K562 (cell line): ENCODE results near the gene KLHL14. TPM values are rescaled to one million over a fixed set of nuclear protein-coding genes. Genes with fewer than 3 reads are reported as not detected.
"Not testable (repeated sequence)": the region's sequence is repeated elsewhere in the genome, so short reads cannot be mapped to it uniquely, and the experiment has no call there.

Experiments used
- ATAC-seq: fragments of 200-7000 bp; cut with Tn5 transposase; 3 replicates; pipeline ENCODE4 v1.9.1; 2020; ENCODE audit warnings: moderate library complexity
- BruUV-seq: library from RNA; stranded (reverse); fragments of 400-500 nt; replicated peaks from 2 replicates; lab custom pipeline; 2021; lab: Mats Ljungman, UMichigan
- CTCF ChIA-PET: fragments of 300-600 bp; formaldehyde crosslinking; extraction: SDS; loops from one replicate; lab custom pipeline; 2021; ENCODE audit warnings: low intra/inter-chr PET ratio; lab: Yijun Ruan, JAX
- POLR2A ChIA-PET: fragments of 300-600, 350-650 bp; sonication (Branson Sonifier 250); formaldehyde crosslinking; extraction: SDS; loops from one replicate; lab custom pipeline; 2021; ENCODE audit warnings: antibody characterized with exemption, inconsistent platforms; lab: Yijun Ruan, JAX
- DNase-seq, 4 experiments: peaks; one replicate each; pipeline versions ENCODE4 v3.0.0 to v3.0.0-alpha.2; 2011 to 2018; ENCODE audit warnings: low spot score in 3 of 4, mixed read lengths in 3 of 4; ENCODE audit errors: extremely low read depth in 1 of 4
- FAIRE-seq: peaks from 2 replicates; lab custom pipeline; 2011; peaks lifted over from hg19 to GRCh38; lab: Jason Lieb, UNC
- H2AFZ ChIP-seq: 2 replicates; pipeline ENCODE4 v1.6.0; 2011; ENCODE audit warnings: low read depth, low read length, control low read depth, inconsistent platforms
- H3K27ac ChIP-seq: fragments of 200-600 bp; 3 replicates; pipeline ENCODE4 v1.8.0; 2011; ENCODE audit warnings: low read depth, mild to moderate bottlenecking, control low read depth, inconsistent platforms, low read length, moderate library complexity, mixed read lengths; ENCODE audit errors: extremely low read depth
- H3K27me3 ChIP-seq, 2 experiments: fragments of 300-600 bp in 1 of 2; 2 replicates in 1 of 2; 3 replicates in 1 of 2; pipeline versions ENCODE4 v1.6.0 to v1.8.0; 2011; ENCODE audit warnings: inconsistent platforms in 2 of 2, low read length in 2 of 2, mild to moderate bottlenecking in 1 of 2, mixed read lengths in 1 of 2, moderate library complexity in 1 of 2; ENCODE audit not compliant: control insufficient read depth in 2 of 2, insufficient read depth in 2 of 2
- H3K36me3 ChIP-seq: fragments of 300-600 bp; 3 replicates; pipeline ENCODE4 v1.8.0; 2011; ENCODE audit warnings: mild to moderate bottlenecking, low read length, inconsistent platforms; ENCODE audit not compliant: control insufficient read depth, insufficient read depth
- H3K4me1 ChIP-seq, 2 experiments: fragments of 200-600 bp in 1 of 2; replicated peaks in 1 of 2; 2 replicates in 1 of 2; 3 replicates in 1 of 2; pipeline versions ENCODE4 v1.5.1 to v1.8.0; 2011; ENCODE audit warnings: inconsistent platforms in 2 of 2, low read length in 2 of 2, mild to moderate bottlenecking in 1 of 2, mixed read lengths in 1 of 2, moderate library complexity in 1 of 2; ENCODE audit not compliant: control insufficient read depth in 2 of 2, insufficient read depth in 2 of 2
- H3K4me2 ChIP-seq: 2 replicates; pipeline ENCODE4 v1.6.1; 2011; ENCODE audit warnings: low read length, control low read depth, inconsistent platforms, mixed read lengths; ENCODE audit not compliant: insufficient read depth
- H3K4me3 ChIP-seq: fragments of 200-600 bp; sonication (generic), shearing (Covaris generic); 2 replicates; pipeline ENCODE4 v1.5.1; 2016; ENCODE audit warnings: control low read depth, inconsistent platforms
- H3K79me2 ChIP-seq: fragments of 200-600 bp; 3 replicates; pipeline ENCODE4 v1.8.0; 2011; ENCODE audit warnings: low read length, inconsistent platforms; ENCODE audit not compliant: control insufficient read depth, insufficient read depth
- H3K9ac ChIP-seq, 2 experiments: 2 replicates each; pipeline versions ENCODE4 v1.6.0 to v1.6.1; 2011; ENCODE audit warnings: low read depth in 2 of 2, low read length in 2 of 2, control low read depth in 1 of 2, inconsistent platforms in 1 of 2, mild to moderate bottlenecking in 1 of 2, mixed read lengths in 1 of 2; ENCODE audit not compliant: insufficient read depth in 1 of 2
- H3K9me1 ChIP-seq: one replicate; pipeline ENCODE4 v1.6.0; 2011; ENCODE audit warnings: inconsistent platforms, mild to moderate bottlenecking, low read length, moderate library complexity; ENCODE audit not compliant: control insufficient read depth, insufficient read depth
- H3K9me3 ChIP-seq: replicated peaks from 2 replicates; pipeline ENCODE4 v1.5.1; 2011; ENCODE audit warnings: low read depth, low read length, inconsistent platforms; ENCODE audit not compliant: control insufficient read depth, insufficient read depth
- H4K20me1 ChIP-seq: replicated peaks from 2 replicates; pipeline ENCODE4 v1.6.1; 2011; ENCODE audit warnings: low read length, inconsistent platforms, mixed read lengths; ENCODE audit not compliant: control insufficient read depth, insufficient read depth
- EWSR1 ChIP-seq: fragments of 450-650 bp; IDR thresholded peaks from 2 replicates; pipeline ENCODE4 v1.6.1; 2018; ENCODE audit warnings: borderline replicate concordance, mild to moderate bottlenecking, low read depth, moderate library complexity; ENCODE audit not compliant: partially characterized antibody
- ZBTB17 ChIP-seq: fragments of 450-650 bp; formaldehyde crosslinking; IDR thresholded peaks from 2 replicates; pipeline ENCODE4 v1.4.0; 2020; ENCODE audit warnings: mild to moderate bottlenecking
- WGBS: fragments of 100-300 bp; shearing (Covaris generic); methylation state at CpG from one replicate; pipeline ENCODE4 v1.1.6; 2016; ENCODE audit warnings: low coverage, mixed read lengths; ENCODE audit not compliant: insufficient coverage; ENCODE audit errors: missing lambda C conversion rate; 5-methylcytosine and 5-hydroxymethylcytosine counted together
- in situ Hi-C: fragments of 300-500 bp; cut with MboI; formaldehyde crosslinking; loops from 4 replicates; pipeline ENCODE4 v1.15.0; 2018; ENCODE audit warnings: inconsistent platforms, mixed read lengths
- intact Hi-C: fragments of 100-400 bp; cut with micrococcal nuclease; formaldehyde crosslinking; loops from 2 replicates; pipeline ENCODE4 v1.14.2; 2022
- polyA plus RNA-seq, 8 experiments: library from polyadenylated mRNA; depleted of rRNA in 4 of 8; stranded (reverse) in 5 of 8; unstranded in 3 of 8; fragments of >200 nt; fragmentation: Nextera tagmentation in 2 of 8; fragmentation: Illumina TruSeq in 1 of 8; extraction: Ambion mirVana in 2 of 8; extraction: Trizol in 1 of 8; gene quantifications; 2 replicates each; pipeline versions ENCODE4 v1.2.1 to v1.2.3, GENCODE V29; 2011 to 2014; ENCODE audit warnings: inconsistent platforms in 1 of 8, missing spikeins in 1 of 8
- total RNA-seq, 7 experiments: library from RNA; depleted of rRNA in 6 of 7; stranded (reverse); fragments of >200 nt in 6 of 7; fragmentation: Illumina TruSeq in 2 of 7; extraction: Trizol in 2 of 7; gene quantifications; 2 replicates each; pipeline versions ENCODE4 v1.2.1 to v1.2.3, GENCODE V29; 2011 to 2021; ENCODE audit warnings: low replicate concordance in 1 of 7
- TF ChIP-seq, protein P1 (sequence below): sonication (generic); formaldehyde crosslinking; IDR thresholded peaks from 2 replicates; pipeline ENCODE4 v1.8.1; 2022; ENCODE audit warnings: missing genetic modification reagents

KLHL14 gene
- total and polyA plus RNA-seq, 9 of the 15 experiments (the other 6 are each of a cell fraction or from before 2014, with no cell fraction given) = not detected

DNA sequence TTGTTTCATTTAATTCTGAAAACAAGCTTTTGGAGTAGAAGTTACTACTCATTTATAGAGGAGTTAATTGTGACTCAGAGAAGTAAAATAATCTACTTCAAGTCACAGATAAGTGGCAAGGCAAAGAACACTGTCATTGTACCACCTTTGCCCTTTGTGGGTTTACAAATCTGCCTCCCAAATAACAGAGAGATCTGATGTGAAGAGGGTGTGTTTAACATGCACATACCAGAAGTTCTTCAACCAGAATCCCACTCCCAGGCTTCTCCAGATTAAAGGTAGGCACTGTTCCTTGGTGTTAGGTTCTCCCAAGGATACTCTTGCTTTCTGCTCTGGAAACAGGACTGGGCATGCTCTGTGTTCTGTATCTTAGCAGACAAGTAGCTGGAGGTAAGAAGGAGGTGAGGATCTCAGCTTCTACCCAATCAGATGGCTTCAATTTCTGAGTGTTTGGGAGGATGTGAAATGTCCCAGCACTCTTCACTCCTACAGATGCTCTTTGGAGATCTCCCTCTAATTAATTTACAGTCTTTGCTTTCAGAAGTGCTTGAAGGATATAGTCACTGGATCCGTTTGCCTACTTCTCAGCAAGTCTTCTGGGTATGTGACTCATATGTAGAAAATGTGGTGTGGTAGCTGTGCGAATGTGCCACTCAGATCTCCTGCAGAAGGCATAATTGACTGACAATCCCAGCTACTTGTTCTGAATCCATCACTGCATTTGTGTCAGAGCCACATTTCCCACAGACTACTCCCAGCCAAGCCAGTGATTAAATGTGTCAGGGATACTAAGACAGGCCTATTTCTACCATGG is 111.1 kb downstream of the KLHL14 start (continued):
- TF ChIP-seq, protein P1, sequence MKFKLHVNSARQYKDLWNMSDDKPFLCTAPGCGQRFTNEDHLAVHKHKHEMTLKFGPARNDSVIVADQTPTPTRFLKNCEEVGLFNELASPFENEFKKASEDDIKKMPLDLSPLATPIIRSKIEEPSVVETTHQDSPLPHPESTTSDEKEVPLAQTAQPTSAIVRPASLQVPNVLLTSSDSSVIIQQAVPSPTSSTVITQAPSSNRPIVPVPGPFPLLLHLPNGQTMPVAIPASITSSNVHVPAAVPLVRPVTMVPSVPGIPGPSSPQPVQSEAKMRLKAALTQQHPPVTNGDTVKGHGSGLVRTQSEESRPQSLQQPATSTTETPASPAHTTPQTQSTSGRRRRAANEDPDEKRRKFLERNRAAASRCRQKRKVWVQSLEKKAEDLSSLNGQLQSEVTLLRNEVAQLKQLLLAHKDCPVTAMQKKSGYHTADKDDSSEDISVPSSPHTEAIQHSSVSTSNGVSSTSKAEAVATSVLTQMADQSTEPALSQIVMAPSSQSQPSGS (CRISPR knock-in tag) = no peak
- TF ChIP-seq EWSR1 (no peak), ZBTB17 (CRISPR knock-in tag) (no peak)

DNA sequence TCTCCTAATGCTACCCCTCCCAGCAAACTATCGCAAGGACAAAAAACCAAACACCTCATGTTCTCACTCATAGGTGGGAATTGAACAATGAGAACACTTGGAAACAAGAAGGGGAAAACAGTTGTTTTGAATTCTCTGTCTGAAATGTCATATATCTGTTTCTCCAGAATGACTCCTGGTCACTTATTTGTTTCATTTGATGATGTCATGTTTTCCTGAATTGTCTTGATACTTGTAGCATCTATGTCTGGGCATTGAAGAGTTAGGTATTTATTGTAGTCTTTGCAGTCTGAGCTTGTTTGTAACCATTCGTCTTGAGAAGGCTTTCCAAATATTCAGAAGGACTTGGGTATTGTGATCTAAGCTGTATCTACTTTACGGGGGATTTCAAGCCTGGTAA is 118.3 kb downstream of the KLHL14 start:
- H3K9me1 ChIP-seq, H3K9me3 ChIP-seq, ATAC-seq, H3K36me3 ChIP-seq, H2AFZ ChIP-seq, H3K4me2 ChIP-seq, CTCF ChIA-PET, FAIRE-seq, DNase-seq, H4K20me1 ChIP-seq, POLR2A ChIA-PET, H3K4me3 ChIP-seq, H3K27ac ChIP-seq, intact Hi-C loops, in situ Hi-C loops, BruUV-seq, H3K27me3 ChIP-seq, H3K9ac ChIP-seq, H3K4me1 ChIP-seq, H3K79me2 ChIP-seq: not testable (repeated sequence)
- WGBS = 3% methylated on average over 3 of the region's 3 CpGs

DNA sequence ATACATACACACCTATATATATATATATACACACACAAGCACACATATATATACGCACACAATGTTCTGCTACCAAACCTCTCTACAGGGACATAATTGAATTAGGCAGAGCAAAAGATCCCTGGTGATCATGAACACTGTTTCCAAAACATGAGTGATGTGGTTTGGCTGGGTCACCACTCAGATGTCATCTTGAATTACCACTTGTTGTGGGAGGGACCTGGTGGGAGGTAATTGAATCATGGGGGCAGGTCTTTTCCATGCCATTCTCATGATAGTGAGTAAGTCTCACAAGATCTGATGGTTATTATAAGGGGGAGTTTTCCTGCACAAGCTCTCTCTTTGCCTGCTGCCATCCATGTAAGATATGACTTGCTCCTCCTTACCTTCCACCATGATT is 135.2 kb downstream of the KLHL14 start:
- H3K27me3 ChIP-seq, in situ Hi-C loops, H4K20me1 ChIP-seq, CTCF ChIA-PET, DNase-seq, H3K9me3 ChIP-seq, POLR2A ChIA-PET, BruUV-seq, H3K4me3 ChIP-seq, H2AFZ ChIP-seq, FAIRE-seq, H3K27ac ChIP-seq, H3K79me2 ChIP-seq, H3K36me3 ChIP-seq, H3K4me2 ChIP-seq, H3K4me1 ChIP-seq, H3K9me1 ChIP-seq, ATAC-seq, H3K9ac ChIP-seq, intact Hi-C loops: not testable (repeated sequence)
- WGBS = 0% methylated on average over 1 of the region's 1 CpG
